B cell (primary cell): ENCODE measurements around the gene SULT2B1. TPM values are rescaled to one million over a fixed set of nuclear protein-coding genes. Genes with fewer than 3 reads are reported as not detected.

Experiments used
- ATAC-seq: fragments of 200-7000 bp; cut with Tn5 transposase; one replicate; pipeline ENCODE4 v1.10.0; 2021; ENCODE audit warnings: low read depth, mild to moderate bottlenecking, moderate number of reproducible peaks, moderate library complexity
- CTCF ChIA-PET: fragments of 350-600 bp; sonication (Branson Sonifier 250); formaldehyde crosslinking; loops from one replicate; lab custom pipeline; 2021; ENCODE audit warnings: antibody characterized with exemption, inconsistent platforms; lab: Charles Lee
- POLR2A ChIA-PET: fragments of 350-600 bp; sonication (Branson Sonifier 250); formaldehyde crosslinking; loops from one replicate; lab custom pipeline; 2021; ENCODE audit warnings: antibody characterized with exemption; lab: Charles Lee
- DNase-seq: peaks from one replicate; pipeline ENCODE4 v3.0.0; 2013
- H2AFZ ChIP-seq: 2 replicates; pipeline ENCODE4 v1.6.1; 2012; ENCODE audit warnings: mild to moderate bottlenecking, low read depth, low read length; ENCODE audit not compliant: insufficient read depth, poor library complexity, severe bottlenecking
- H3K27ac ChIP-seq, 2 donors: 1 replicate in 1 of 2; 2 replicates in 1 of 2; pipeline ENCODE4 v1.5.1; 2012 to 2013; ENCODE audit warnings: low read length in 2 of 2, mild to moderate bottlenecking in 2 of 2, moderate library complexity in 1 of 2
- H3K27me3 ChIP-seq, 4 experiments: fragments of 200-600 bp in 1 of 4; sonication (generic) in 1 of 4; replicated peaks in 1 of 4; 1 replicate in 2 of 4; 2 replicates in 2 of 4; pipeline versions ENCODE4 v1.6.1 to v1.7.0; 2013 to 2016; ENCODE audit warnings: low read length in 3 of 4, mild to moderate bottlenecking in 2 of 4, mixed read lengths in 1 of 4, moderate library complexity in 1 of 4; ENCODE audit not compliant: insufficient read depth in 4 of 4, control insufficient read depth in 3 of 4; ENCODE audit errors: control extremely low read depth in 1 of 4
- H3K36me3 ChIP-seq, 2 experiments: replicated peaks in 1 of 2; 1 replicate in 1 of 2; 2 replicates in 1 of 2; pipeline versions ENCODE4 v1.6.1 to v1.7.1; 2013; ENCODE audit warnings: low read length in 1 of 2; ENCODE audit not compliant: insufficient read depth in 2 of 2, control insufficient read depth in 1 of 2; ENCODE audit errors: control extremely low read depth in 1 of 2, extremely low read depth in 1 of 2
- H3K4me1 ChIP-seq, 2 donors: fragments of 200-600 bp in 1 of 2; sonication (generic) in 1 of 2; 1 replicate in 1 of 2; 2 replicates in 1 of 2; pipeline versions ENCODE4 v1.5.1 to v1.6.1; 2013 to 2017; ENCODE audit warnings: low read length in 2 of 2; ENCODE audit not compliant: control insufficient read depth in 2 of 2, insufficient read depth in 2 of 2
- H3K4me2 ChIP-seq: replicated peaks from 2 replicates; pipeline ENCODE3; 2012; ENCODE audit warnings: mild to moderate bottlenecking, low read depth, low read length; ENCODE audit not compliant: poor library complexity, severe bottlenecking
- H3K4me3 ChIP-seq, 5 experiments: fragments of 200-600 bp in 1 of 5; sonication (generic) in 1 of 5; 1 replicate in 3 of 5; 2 replicates in 2 of 5; pipeline versions ENCODE4 v1.5.1 to v1.7.0; 2011 to 2016; ENCODE audit warnings: low read length in 4 of 5, mild to moderate bottlenecking in 4 of 5, low read depth in 2 of 5, control low read depth in 1 of 5, moderate library complexity in 1 of 5; ENCODE audit not compliant: insufficient read depth in 1 of 5; ENCODE audit errors: control extremely low read depth in 1 of 5, extremely low read depth in 1 of 5
- H3K79me2 ChIP-seq: fragments of 200-600 bp; sonication (generic); one replicate; pipeline ENCODE4 v1.6.0; 2016; ENCODE audit warnings: low read length; ENCODE audit not compliant: control insufficient read depth, insufficient read depth
- H3K9ac ChIP-seq: fragments of 200-600 bp; sonication (generic); 2 replicates; pipeline ENCODE4 v1.6.1; 2017; ENCODE audit warnings: mild to moderate bottlenecking, low read length, moderate library complexity
- H3K9me3 ChIP-seq, 3 donors: one replicate each; pipeline versions ENCODE4 v1.6.1 to v1.7.1; 2013; ENCODE audit warnings: low read length in 2 of 3; ENCODE audit not compliant: control insufficient read depth in 2 of 3, insufficient read depth in 1 of 3; ENCODE audit errors: control extremely low read depth in 1 of 3
- H4K20me1 ChIP-seq: 2 replicates; pipeline ENCODE4 v1.6.0; 2012; ENCODE audit warnings: mild to moderate bottlenecking, low read length; ENCODE audit not compliant: insufficient read depth, control insufficient read depth, poor library complexity, severe bottlenecking
- H3K27ac Mint-ChIP-seq: one replicate; pipeline ENCODE4 v1.8.0; 2021; ENCODE audit warnings: mixed read lengths
- H3K27me3 Mint-ChIP-seq: one replicate; pipeline ENCODE4 v1.8.0; 2021; ENCODE audit warnings: mixed read lengths
- H3K4me1 Mint-ChIP-seq: one replicate; pipeline ENCODE4 v1.8.0; 2021; ENCODE audit warnings: mixed read lengths
- H3K4me3 Mint-ChIP-seq: one replicate; pipeline ENCODE4 v1.8.0; 2021; ENCODE audit warnings: mixed read lengths
- H3K9me3 Mint-ChIP-seq: one replicate; pipeline ENCODE4 v1.8.0; 2022; ENCODE audit warnings: mixed read lengths; ENCODE audit not compliant: insufficient read depth
- CTCF ChIP-seq: fragments of 200-600 bp; IDR thresholded peaks from one replicate; pipeline ENCODE4 v1.8.0; 2022; ENCODE audit warnings: antibody characterized with exemption, mild to moderate bottlenecking
- EZH2 ChIP-seq: IDR thresholded peaks from 2 replicates; pipeline ENCODE4 v1.6.1; 2012; ENCODE audit warnings: borderline replicate concordance, low read depth, mild to moderate bottlenecking, moderate library complexity, low read length; ENCODE audit not compliant: insufficient read depth, poor library complexity, severe bottlenecking
- WGBS: methylation state at CpG from one replicate; pipeline ENCODE4 v1.1.5; 2013; ENCODE audit warnings: missing lambda C conversion rate; ENCODE audit not compliant: insufficient coverage; 5-methylcytosine and 5-hydroxymethylcytosine counted together
- intact Hi-C: fragments of 100-400 bp; cut with micrococcal nuclease; formaldehyde crosslinking; loops from one replicate; pipeline ENCODE4 v1.10.0; 2022
- polyA plus RNA-seq: library from polyadenylated mRNA; depleted of rRNA; stranded (reverse); fragments of >200 nt; gene quantifications from 2 replicates; pipeline ENCODE4 v1.2.3, GENCODE V29; 2012
- total RNA-seq, 2 donors: library from RNA; stranded (reverse); fragments of 120-200 nt in 1 of 2; gene quantifications; 1 replicate in 1 of 2; 2 replicates in 1 of 2; pipeline versions ENCODE4 v1.2.3 to v1.2.4, GENCODE V29; 2013 to 2022

The SULT2B1 gene
- total and polyA plus RNA-seq, 2 donors (not counting 1 experiment from before 2014, with no cell fraction given): not detected

DNA sequence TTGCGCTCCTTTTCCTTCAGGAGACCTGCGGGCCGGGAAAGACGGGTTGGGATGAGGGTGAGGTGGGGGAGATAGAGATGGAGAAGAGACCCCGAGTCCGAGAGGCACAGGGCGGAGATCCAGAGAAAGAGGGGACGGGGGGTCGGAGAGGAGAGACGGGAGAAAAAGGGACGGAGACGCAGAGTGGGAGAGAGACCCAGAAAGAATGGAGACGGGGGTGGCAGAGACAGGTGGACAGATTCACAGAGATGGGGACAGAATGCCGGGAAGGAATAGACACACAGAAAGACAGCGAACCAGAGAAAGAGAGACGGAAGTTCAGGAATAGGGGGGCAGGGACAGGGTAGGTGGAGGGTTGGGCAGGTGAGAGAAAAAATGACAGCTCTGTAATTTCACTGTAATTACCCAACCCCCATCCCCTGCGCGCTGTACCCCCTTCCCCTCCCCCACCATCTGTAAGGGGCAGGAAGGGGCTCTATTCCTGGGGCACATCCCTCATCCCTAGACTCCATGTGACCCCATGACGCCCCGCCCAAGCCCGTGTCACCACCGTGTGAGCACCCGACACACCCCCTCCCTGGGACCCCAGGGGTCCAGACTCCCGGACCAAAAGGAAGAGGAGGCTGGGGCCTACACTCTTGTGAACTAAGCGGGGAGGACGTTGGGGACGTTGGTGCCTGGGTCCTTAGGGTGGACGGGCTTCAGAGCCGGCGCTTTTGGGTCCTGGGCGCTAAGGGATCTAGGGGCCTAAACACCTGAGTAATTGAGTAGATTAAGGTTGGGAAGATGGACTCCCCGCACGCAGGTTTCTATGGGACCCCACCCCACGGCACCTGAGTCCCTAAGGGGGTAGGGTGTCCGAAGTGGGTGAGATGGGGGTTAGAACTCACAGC is 84.2 kb downstream of the SULT2B1 start:
- ATAC-seq (no peak), DNase-seq (no peak)
- peaks cover 0 to 5% (median 0%) of the 10 kb centered on the region in 3 donors for H3K9me3 ChIP-seq
- peaks cover 0 to 26% of the 10 kb centered on the region in 2 experiments for H3K36me3 ChIP-seq
- 0% methylated on average over 27 of the region's 35 CpGs for WGBS
- H3K79me2 ChIP-seq: peaks cover 38% of the 10 kb centered on the region
- POLR2A ChIA-PET: interaction anchor here (0.6 to 3.4 kb wide), 5 partner anchors 10 to 17 kb away, joined by 7 to 23 read pairs (median 14); partner anchors contain the start of genes CA11, RPL18 and SPHK2
- H3K4me3 Mint-ChIP-seq: peak overlapping the region; percentile 96
- intact Hi-C loops: loop anchor here (2.0 to 10.0 kb wide), 7 partner anchors 161 to 1364 kb away; partner anchors contain the start of genes C19orf73, EMP3, FLT3LG and INAFM1
- peaks cover 40 to 41% of the 10 kb centered on the region in 2 donors for H3K4me1 ChIP-seq
- H3K9me3 Mint-ChIP-seq: peaks cover 4% of the 10 kb centered on the region
- TF ChIP-seq CTCF (no peak), EZH2 (no peak)
- H3K27me3 Mint-ChIP-seq: no peaks in the 10 kb centered on the region
- H3K4me2 ChIP-seq: peak overlapping the region; percentile 99
- CTCF ChIA-PET: interaction anchor here (2.7 kb wide), 1 partner anchor 10 kb away, joined by 12 read pairs; the partner anchor contains the start of gene CA11
- peak overlapping the region; percentile 82 to 89 for H3K27ac ChIP-seq
- H3K27me3 ChIP-seq: no peaks in the 10 kb centered on the region
- H4K20me1 ChIP-seq: peaks cover 47% of the 10 kb centered on the region
- peak overlapping the region; percentile 82 for H3K9ac ChIP-seq
- H3K4me1 Mint-ChIP-seq: peaks cover 53% of the 10 kb centered on the region
- H2AFZ ChIP-seq: peak overlapping the region; percentile 52
- H3K27ac Mint-ChIP-seq: peak overlapping the region; percentile 100
- peak overlapping the region; percentile 74 to 98 (median 88) for H3K4me3 ChIP-seq
